ENCODE data around the gene BBS2.
"Not testable (repeated sequence)": the region's sequence is repeated elsewhere in the genome, so short reads cannot be mapped to it uniquely, and the experiment has no call there.

Gene BBS2

GRCh38 chr16:56520251-56520577 is 390 bp upstream of the BBS2 start:
- no peak for DNase-seq

- no peak for DNase-seq
Measured at GRCh38 chr16:56518425-56518824, 1.4 kb downstream of the BBS2 start.

- DNase-seq, result no peak
Measured at GRCh38 chr16:56517206-56517605, 2.6 kb downstream of the BBS2 start.

GRCh38 chr16:56515665-56516064 is 4.2 kb downstream of the BBS2 start:
- no peak for DNase-seq

- no peak for DNase-seq
Measured at GRCh38 chr16:56514845-56515244, 5.0 kb downstream of the BBS2 start.

GRCh38 chr16:56513972-56514371 is 5.9 kb downstream of the BBS2 start:
- peak; percentile 13 to 49 (median 25) for DNase-seq

GRCh38 chr16:56513091-56513490 is 6.7 kb downstream of the BBS2 start:
- no peak for DNase-seq

GRCh38 chr16:56512025-56512424 is 7.8 kb downstream of the BBS2 start:
- DNase-seq, result no peak

GRCh38 chr16:56510544-56510943 is 9.3 kb downstream of the BBS2 start:
- no peak for DNase-seq

- no peak for DNase-seq
Measured at GRCh38 chr16:56506941-56507340, 12.9 kb downstream of the BBS2 start.

GRCh38 chr16:56505181-56505580 is 14.6 kb downstream of the BBS2 start:
- DNase-seq, result no peak

GRCh38 chr16:56493815-56494214 is 26.0 kb downstream of the BBS2 start:
- DNase-seq, result no peak

- DNase-seq, result no peak
Measured at GRCh38 chr16:56493126-56493525, 26.7 kb downstream of the BBS2 start.

- no peak for DNase-seq
Measured at GRCh38 chr16:56491657-56492261, 28.1 kb downstream of the BBS2 start.

- DNase-seq, result not testable (repeated sequence)
Measured at GRCh38 chr16:56488868-56489267, 31.0 kb downstream of the BBS2 start.

GRCh38 chr16:56488035-56488434 is 31.8 kb downstream of the BBS2 start:
- no peak for DNase-seq

GRCh38 chr16:56483394-56483793 is 36.4 kb downstream of the BBS2 start:
- DNase-seq, result no peak

- DNase-seq, result no peak
Measured at GRCh38 chr16:56482683-56483236, 37.1 kb downstream of the BBS2 start.

- DNase-seq, result no peak
Measured at GRCh38 chr16:56481468-56482122, 38.2 kb downstream of the BBS2 start.

- DNase-seq, result no peak
Measured at GRCh38 chr16:56480776-56481467, 38.9 kb downstream of the BBS2 start.

GRCh38 chr16:56479469-56479868 is 40.4 kb downstream of the BBS2 start:
- no peak for DNase-seq

- DNase-seq, result no peak
Measured at GRCh38 chr16:56478281-56479049, 41.4 kb downstream of the BBS2 start.

Data from T-helper 1 cell (primary cell).